ENCODE measurements around the gene CPED1.

The CPED1 gene

DNA sequence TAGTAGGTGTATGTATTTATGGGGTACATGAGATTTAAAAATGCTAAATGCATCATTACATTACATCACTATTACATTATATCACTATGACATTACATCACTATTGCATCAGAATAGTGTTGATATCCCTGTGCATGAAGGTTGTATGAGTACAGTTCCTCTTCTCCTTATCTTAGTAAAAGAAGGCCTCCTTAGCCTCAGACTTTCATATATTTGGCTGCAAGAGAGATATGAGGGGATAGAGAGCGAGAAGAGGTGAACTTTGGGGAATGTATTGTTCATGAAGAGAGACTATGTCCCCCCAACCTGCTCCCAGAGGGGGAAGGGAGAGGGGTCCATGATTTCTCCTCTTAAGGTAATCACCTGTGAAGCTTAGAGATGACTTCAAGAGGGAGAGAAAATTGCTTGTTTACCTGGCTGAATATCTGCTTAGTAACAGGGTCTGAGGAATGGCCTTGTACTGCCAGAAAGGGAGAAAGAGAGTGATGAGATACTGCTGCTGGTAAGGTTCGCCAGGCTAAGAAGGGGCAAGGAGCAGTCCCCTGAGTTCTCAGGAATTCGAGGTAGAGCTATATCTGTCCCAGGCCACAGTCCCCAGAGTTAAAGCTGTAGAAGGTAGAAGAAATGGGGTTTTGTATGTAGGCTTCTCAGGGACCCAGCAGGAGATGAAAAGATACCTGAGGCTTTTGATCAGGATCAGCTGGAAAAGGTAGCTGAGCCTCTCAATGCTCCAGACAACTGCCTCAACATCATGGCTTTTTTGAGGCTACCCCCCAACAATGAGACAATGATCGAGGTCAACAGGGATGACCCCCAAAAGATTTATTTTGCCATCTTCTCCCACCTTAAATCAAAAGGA is 171.9 kb downstream of the CPED1 start:
- no peak for DNase-seq (ENCODE audit: extremely low read depth, low read depth)
- H3K4me3 ChIP-seq (replicated peaks; ENCODE audit: low read depth, low read length): no peak overlapping the region
- no peak for TF ChIP-seq CTCF (IDR thresholded peaks at IDR 0.05; ENCODE audit: low read depth, low read length, missing control alignments)

- DNase-seq (ENCODE audit: extremely low read depth, low read depth): no peak
- no peak overlapping the region for H3K4me3 ChIP-seq (replicated peaks; ENCODE audit: low read depth, low read length)
- no peak for TF ChIP-seq CTCF (IDR thresholded peaks at IDR 0.05; ENCODE audit: low read depth, low read length, missing control alignments)
Observed at GRCh38 chr7:121163699-121164098, 175.2 kb downstream of the CPED1 start.

- no peak for TF ChIP-seq CTCF (IDR thresholded peaks at IDR 0.05; ENCODE audit: low read depth, low read length, missing control alignments)
- H3K4me3 ChIP-seq (replicated peaks; ENCODE audit: low read depth, low read length): no peak overlapping the region
- no peak for DNase-seq (ENCODE audit: extremely low read depth, low read depth)
Observed at GRCh38 chr7:121164247-121164646, 175.7 kb downstream of the CPED1 start.

- no peak for TF ChIP-seq CTCF (IDR thresholded peaks at IDR 0.05; ENCODE audit: low read depth, low read length, missing control alignments)
- H3K4me3 ChIP-seq (replicated peaks; ENCODE audit: low read depth, low read length): no peak overlapping the region
- DNase-seq (ENCODE audit: extremely low read depth, low read depth): no peak
Observed at GRCh38 chr7:121166916-121167315, 178.4 kb downstream of the CPED1 start.

DNA sequence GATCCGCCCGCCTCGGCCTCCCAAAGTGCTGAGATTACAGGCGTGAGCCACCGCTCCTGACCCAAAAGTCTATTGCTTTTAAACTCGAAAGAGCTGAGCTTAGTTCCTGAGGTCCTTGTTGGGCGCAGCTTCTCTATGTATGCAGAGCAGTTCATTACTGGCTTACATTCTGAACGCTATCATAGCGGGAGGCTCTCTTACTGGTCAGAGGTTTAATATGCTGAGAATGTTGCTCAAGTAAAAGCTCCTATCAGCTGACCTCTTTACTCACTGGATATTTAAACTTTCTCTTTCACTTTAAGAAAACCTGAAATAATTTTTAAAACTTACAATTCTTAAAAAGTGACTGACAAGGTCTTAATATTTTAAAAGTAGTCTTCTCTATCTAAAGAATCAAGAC is 179.5 kb downstream of the CPED1 start:
- no peak for TF ChIP-seq CTCF (IDR thresholded peaks at IDR 0.05; ENCODE audit: low read depth, low read length, missing control alignments)
- H3K4me3 ChIP-seq (replicated peaks; ENCODE audit: low read depth, low read length): no peak overlapping the region
- no peak for DNase-seq (ENCODE audit: extremely low read depth, low read depth)

DNA sequence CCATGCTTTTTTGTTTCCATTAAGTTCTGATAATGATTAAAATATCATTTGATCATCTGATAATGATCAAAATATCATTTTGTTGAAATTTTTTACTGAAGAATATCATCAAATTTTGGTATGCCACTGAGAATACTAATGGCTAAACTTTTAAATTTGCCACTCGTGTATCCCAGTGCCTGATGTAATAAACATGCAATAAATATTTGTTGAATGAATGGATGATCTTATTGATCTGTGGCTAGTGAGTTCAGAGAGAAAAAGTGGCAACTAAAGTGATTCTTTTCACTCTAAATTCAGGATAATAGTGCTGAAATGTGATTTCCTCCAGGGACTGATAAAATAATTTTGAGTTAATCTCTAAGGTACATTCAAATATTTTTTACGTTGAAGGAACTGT is 181.0 kb downstream of the CPED1 start:
- no peak for DNase-seq (ENCODE audit: extremely low read depth, low read depth)
- H3K4me3 ChIP-seq (replicated peaks; ENCODE audit: low read depth, low read length): no peak overlapping the region
- no peak for TF ChIP-seq CTCF (IDR thresholded peaks at IDR 0.05; ENCODE audit: low read depth, low read length, missing control alignments)

Measured in HFF-Myc (cell line).